ENCODE measurements around the gene HBA2.

HBA2 gene

GRCh38 chr16:138049-138417 is 34.6 kb upstream of the HBA2 start:
- in situ Hi-C loops (cut with HindIII; ENCODE audit: low sequenced_read_pairs): no loop called here
- no peak for DNase-seq (ENCODE audit: low read depth, low spot score)
- TF ChIP-seq CTCF (IDR thresholded peaks at IDR 0.05; ENCODE audit: low read depth, low read length): no peak
- peak overlapping the region; percentile 79 for H3K4me3 ChIP-seq (ENCODE audit: low read depth, low read length)

- in situ Hi-C loops (cut with HindIII; ENCODE audit: low sequenced_read_pairs): no loop called here
- no peak overlapping the region for H3K4me3 ChIP-seq (ENCODE audit: low read depth, low read length)
- no peak for TF ChIP-seq CTCF (IDR thresholded peaks at IDR 0.05; ENCODE audit: low read depth, low read length)
- DNase-seq (ENCODE audit: low read depth, low spot score): no peak
Measured at GRCh38 chr16:140175-140857, 32.4 kb upstream of the HBA2 start.

GRCh38 chr16:142405-142967 is 30.2 kb upstream of the HBA2 start:
- no peak for TF ChIP-seq CTCF (IDR thresholded peaks at IDR 0.05; ENCODE audit: low read depth, low read length)
- no peak for DNase-seq (ENCODE audit: low read depth, low spot score)
- in situ Hi-C loops (cut with HindIII; ENCODE audit: low sequenced_read_pairs): no loop called here
- no peak overlapping the region for H3K4me3 ChIP-seq (ENCODE audit: low read depth, low read length)

GRCh38 chr16:143047-143446 is 29.6 kb upstream of the HBA2 start:
- H3K4me3 ChIP-seq (ENCODE audit: low read depth, low read length): no peak overlapping the region
- no peak for DNase-seq (ENCODE audit: low read depth, low spot score)
- in situ Hi-C loops (cut with HindIII; ENCODE audit: low sequenced_read_pairs): no loop called here
- TF ChIP-seq CTCF (IDR thresholded peaks at IDR 0.05; ENCODE audit: low read depth, low read length): no peak

- no peak for TF ChIP-seq CTCF (IDR thresholded peaks at IDR 0.05; ENCODE audit: low read depth, low read length)
- H3K4me3 ChIP-seq (ENCODE audit: low read depth, low read length): no peak overlapping the region
- DNase-seq (ENCODE audit: low read depth, low spot score): no peak
- in situ Hi-C loops (cut with HindIII; ENCODE audit: low sequenced_read_pairs): no loop called here
Measured at GRCh38 chr16:143456-143855, 29.2 kb upstream of the HBA2 start.

- in situ Hi-C loops (cut with HindIII; ENCODE audit: low sequenced_read_pairs): no loop called here
- DNase-seq (ENCODE audit: low read depth, low spot score): no peak
- no peak overlapping the region for H3K4me3 ChIP-seq (ENCODE audit: low read depth, low read length)
- no peak for TF ChIP-seq CTCF (IDR thresholded peaks at IDR 0.05; ENCODE audit: low read depth, low read length)
Measured at GRCh38 chr16:144797-145252, 27.9 kb upstream of the HBA2 start.
